Activated CD4-positive, CD25-positive, alpha-beta regulatory T cell (primary cell): ENCODE data around the gene SUGCT.

Source experiments
- DNase-seq, 4 experiments: peaks; one replicate each; lab custom pipeline; 2025; lab: John Stamatoyannopoulos, UW

Gene SUGCT

GRCh38 chr7:40827222-40828085 lies 692.6 kb downstream of the SUGCT start:
- no peak for DNase-seq

- no peak for DNase-seq
Observed at GRCh38 chr7:40828686-40829600, 694.1 kb downstream of the SUGCT start.

- DNase-seq = no peak
Observed at GRCh38 chr7:40833191-40833887, 698.5 kb downstream of the SUGCT start.

GRCh38 chr7:40833888-40834234 lies 699.1 kb downstream of the SUGCT start:
- no peak for DNase-seq

GRCh38 chr7:40836218-40836617 lies 701.4 kb downstream of the SUGCT start:
- DNase-seq = no peak

- no peak for DNase-seq
Observed at GRCh38 chr7:40839881-40840280, 705.1 kb downstream of the SUGCT start.

GRCh38 chr7:40840990-40841389 lies 706.2 kb downstream of the SUGCT start:
- DNase-seq = no peak

GRCh38 chr7:40842641-40843040 lies 707.8 kb downstream of the SUGCT start:
- DNase-seq = no peak

- no peak for DNase-seq
Observed at GRCh38 chr7:40843338-40843985, 708.7 kb downstream of the SUGCT start.

- DNase-seq = no peak
Observed at GRCh38 chr7:40845943-40846342, 711.1 kb downstream of the SUGCT start.

GRCh38 chr7:40847921-40848320 lies 713.1 kb downstream of the SUGCT start:
- no peak for DNase-seq

- DNase-seq = no peak
Observed at GRCh38 chr7:40848541-40849221, 713.9 kb downstream of the SUGCT start.

GRCh38 chr7:40850017-40850416 lies 715.2 kb downstream of the SUGCT start:
- no peak for DNase-seq

GRCh38 chr7:40851001-40851400 lies 716.2 kb downstream of the SUGCT start:
- DNase-seq = no peak

- DNase-seq = no peak
Observed at GRCh38 chr7:40859076-40859475, 724.3 kb downstream of the SUGCT start.

- no peak for DNase-seq
Observed at GRCh38 chr7:40859965-40860543, 725.2 kb downstream of the SUGCT start.

- no peak for DNase-seq
Observed at GRCh38 chr7:40865441-40866233, 730.8 kb downstream of the SUGCT start.

- no peak for DNase-seq
Observed at GRCh38 chr7:40866601-40867000, 731.8 kb downstream of the SUGCT start.

GRCh38 chr7:40870108-40870507 lies 735.3 kb downstream of the SUGCT start:
- DNase-seq = no peak

- DNase-seq = no peak
Observed at GRCh38 chr7:40873248-40873647, 738.4 kb downstream of the SUGCT start.
